ENCODE results near the gene ANO1.

DNA sequence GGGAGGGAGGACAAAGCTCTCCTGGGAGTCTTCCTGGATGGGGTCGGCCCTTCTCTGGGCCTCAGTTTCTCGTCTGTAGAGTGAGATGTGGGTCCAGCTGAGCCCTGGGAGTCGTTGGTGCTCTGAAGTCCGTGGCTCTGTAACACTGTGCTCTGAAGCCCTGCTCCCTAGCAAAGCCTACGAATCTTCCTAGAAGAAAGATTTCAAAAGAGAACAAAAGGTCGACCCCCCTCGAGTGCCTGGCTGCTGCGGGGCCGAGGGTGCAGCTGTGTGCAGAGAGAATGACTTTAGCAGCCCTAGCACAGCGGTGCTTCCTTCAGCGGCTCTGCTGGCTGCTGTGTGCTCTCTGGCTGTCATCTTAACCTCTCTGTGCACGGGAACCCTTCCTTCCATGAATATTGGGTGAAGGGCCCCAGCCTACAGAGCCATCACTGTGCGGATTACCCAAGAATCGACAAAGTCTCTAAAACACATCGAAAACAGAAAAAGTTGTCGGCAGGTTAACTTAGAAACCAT, 10.7 kb downstream of the ANO1 start:
- TF ChIP-seq, protein P1, sequence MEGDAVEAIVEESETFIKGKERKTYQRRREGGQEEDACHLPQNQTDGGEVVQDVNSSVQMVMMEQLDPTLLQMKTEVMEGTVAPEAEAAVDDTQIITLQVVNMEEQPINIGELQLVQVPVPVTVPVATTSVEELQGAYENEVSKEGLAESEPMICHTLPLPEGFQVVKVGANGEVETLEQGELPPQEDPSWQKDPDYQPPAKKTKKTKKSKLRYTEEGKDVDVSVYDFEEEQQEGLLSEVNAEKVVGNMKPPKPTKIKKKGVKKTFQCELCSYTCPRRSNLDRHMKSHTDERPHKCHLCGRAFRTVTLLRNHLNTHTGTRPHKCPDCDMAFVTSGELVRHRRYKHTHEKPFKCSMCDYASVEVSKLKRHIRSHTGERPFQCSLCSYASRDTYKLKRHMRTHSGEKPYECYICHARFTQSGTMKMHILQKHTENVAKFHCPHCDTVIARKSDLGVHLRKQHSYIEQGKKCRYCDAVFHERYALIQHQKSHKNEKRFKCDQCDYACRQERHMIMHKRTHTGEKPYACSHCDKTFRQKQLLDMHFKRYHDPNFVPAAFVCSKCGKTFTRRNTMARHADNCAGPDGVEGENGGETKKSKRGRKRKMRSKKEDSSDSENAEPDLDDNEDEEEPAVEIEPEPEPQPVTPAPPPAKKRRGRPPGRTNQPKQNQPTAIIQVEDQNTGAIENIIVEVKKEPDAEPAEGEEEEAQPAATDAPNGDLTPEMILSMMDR (IDR thresholded peaks at IDR 0.05): no peak
- TF ChIP-seq HDAC2 (IDR thresholded peaks at IDR 0.05): no peak

Measured in A549 (cell line).